CD4-positive, alpha-beta T cell treated with Interleukin-17A for 1 hour (primary cell): Measurements from ENCODE around the gene KISS1.
A peak's percentile ranks its signal among the peaks of the same experiment; 100 is the strongest.

Experiments used
- DNase-seq: peaks from one replicate; pipeline ENCODE4 v3.0.0-alpha.2; 2020

Gene KISS1

GRCh38 chr1:204217648-204218000 is 21.3 kb upstream of the KISS1 start:
- DNase-seq = no peak

GRCh38 chr1:204216880-204217647 is 20.8 kb upstream of the KISS1 start:
- DNase-seq = no peak

- no peak for DNase-seq
These were observed 19.9 kb upstream of the KISS1 start for GRCh38 chr1:204216236-204216635.

GRCh38 chr1:204213668-204214662 is 17.7 kb upstream of the KISS1 start, which contains the start of gene GOLT1A:
Gene GOLT1A (minus strand): TSS chr1:204213988. CDS start chr1:204213906, 82 bp downstream.
- peak; percentile 36 for DNase-seq

- DNase-seq = no peak
These were observed 16.4 kb upstream of the KISS1 start for GRCh38 chr1:204212715-204213114.

- DNase-seq = no peak
These were observed 14.8 kb upstream of the KISS1 start for GRCh38 chr1:204211046-204211445.

- peak; percentile 59 for DNase-seq
These were observed 10.9 kb upstream of the KISS1 start for GRCh38 chr1:204207136-204207616.

GRCh38 chr1:204206121-204206520 is 9.8 kb upstream of the KISS1 start:
- DNase-seq = no peak

- DNase-seq = no peak
These were observed 9.2 kb upstream of the KISS1 start for GRCh38 chr1:204205486-204205885.

- DNase-seq = no peak
These were observed 8.7 kb upstream of the KISS1 start for GRCh38 chr1:204204944-204205343.

- no peak for DNase-seq
These were observed 7.0 kb upstream of the KISS1 start for GRCh38 chr1:204203206-204203767.

GRCh38 chr1:204202481-204202880 is 6.2 kb upstream of the KISS1 start:
- DNase-seq = no peak

- DNase-seq = no peak
These were observed 5.2 kb upstream of the KISS1 start for GRCh38 chr1:204201348-204202040.

- no peak for DNase-seq
These were observed 3.3 kb upstream of the KISS1 start for GRCh38 chr1:204199579-204199978.

- DNase-seq = no peak
These were observed 2.4 kb upstream of the KISS1 start for GRCh38 chr1:204198348-204199340.

GRCh38 chr1:204197068-204197467 is 777 bp upstream of the KISS1 start:
- no peak for DNase-seq

GRCh38 chr1:204194771-204195170 is 1.5 kb downstream of the KISS1 start:
- DNase-seq = no peak

GRCh38 chr1:204194080-204194479 is 2.2 kb downstream of the KISS1 start:
- DNase-seq = no peak

GRCh38 chr1:204192589-204193352 is 3.5 kb downstream of the KISS1 start:
- no peak for DNase-seq

- no peak for DNase-seq
These were observed 4.2 kb downstream of the KISS1 start for GRCh38 chr1:204192046-204192445.

- no peak for DNase-seq
These were observed 4.8 kb downstream of the KISS1 start for GRCh38 chr1:204191456-204191855.
